GM18520 (cell line): ENCODE results near the gene SRGAP2C.
A peak's percentile ranks its signal among the peaks of the same experiment; 100 is the strongest.
"Not testable (repeated sequence)": the region's sequence is repeated elsewhere in the genome, so short reads cannot be mapped to it uniquely, and the experiment has no call there.

Experiments
- ATAC-seq: cut with Tn5 transposase; IDR thresholded peaks from one replicate; pipeline ENCODE4 v1.9.1; 2021; ENCODE audit not compliant: unreplicated experiment

The SRGAP2C gene

GRCh38 chr1:121184290-121185127, at the start of gene SRGAP2C, which contains the start of gene FAM72B:
TSS of gene SRGAP2C (plus strand) at chr1:121184975. CDS start at chr1:121187447, 2,472 bp downstream.
TSS of gene FAM72B (minus strand) at chr1:121184340. CDS start at chr1:121183489, 851 bp downstream.
- peak; percentile 85 for ATAC-seq

- ATAC-seq = not testable (repeated sequence)
Observed at GRCh38 chr1:121140393-121140792, 44.4 kb upstream of the SRGAP2C start.

GRCh38 chr1:121148489-121149190, 36.1 kb upstream of the SRGAP2C start:
- not testable (repeated sequence) for ATAC-seq

- not testable (repeated sequence) for ATAC-seq
Observed at GRCh38 chr1:121151294-121151693, 33.5 kb upstream of the SRGAP2C start.

GRCh38 chr1:121152788-121153187, 32.0 kb upstream of the SRGAP2C start:
- ATAC-seq = not testable (repeated sequence)

- ATAC-seq = not testable (repeated sequence)
Observed at GRCh38 chr1:121154811-121155210, 30.0 kb upstream of the SRGAP2C start.

GRCh38 chr1:121155671-121156358, 29.0 kb upstream of the SRGAP2C start:
- not testable (repeated sequence) for ATAC-seq

GRCh38 chr1:121156958-121157603, 27.7 kb upstream of the SRGAP2C start:
- not testable (repeated sequence) for ATAC-seq

- not testable (repeated sequence) for ATAC-seq
Observed at GRCh38 chr1:121157609-121158008, 27.2 kb upstream of the SRGAP2C start.

GRCh38 chr1:121160118-121160517, 24.7 kb upstream of the SRGAP2C start:
- not testable (repeated sequence) for ATAC-seq

GRCh38 chr1:121161199-121161901, 23.4 kb upstream of the SRGAP2C start:
- not testable (repeated sequence) for ATAC-seq

GRCh38 chr1:121163850-121164757, 20.7 kb upstream of the SRGAP2C start:
- not testable (repeated sequence) for ATAC-seq

GRCh38 chr1:121165296-121165695, 19.5 kb upstream of the SRGAP2C start:
- ATAC-seq = not testable (repeated sequence)

GRCh38 chr1:121167225-121167738, 17.5 kb upstream of the SRGAP2C start:
- not testable (repeated sequence) for ATAC-seq

- ATAC-seq = not testable (repeated sequence)
Observed at GRCh38 chr1:121168152-121168668, 16.6 kb upstream of the SRGAP2C start.

- ATAC-seq = not testable (repeated sequence)
Observed at GRCh38 chr1:121176649-121177048, 8.1 kb upstream of the SRGAP2C start.

- ATAC-seq = not testable (repeated sequence)
Observed at GRCh38 chr1:121178197-121178596, 6.6 kb upstream of the SRGAP2C start.

GRCh38 chr1:121183867-121184266, 908 bp upstream of the SRGAP2C start:
- not testable (repeated sequence) for ATAC-seq
